Measurements from ENCODE around the gene FCGR2B.

Gene FCGR2B

GRCh38 chr1:161706482-161707347 lies 43.8 kb downstream of the FCGR2B start, which contains the start of gene FCRLA:
FCRLA (plus strand) TSS chr1:161707229; CDS start chr1:161707265, 36 bp downstream.
- peak; percentile 92 for DNase-seq

- no peak for DNase-seq
Measured at GRCh38 chr1:161707503-161707902, 44.6 kb downstream of the FCGR2B start.

GRCh38 chr1:161709373-161709772 lies 46.4 kb downstream of the FCGR2B start:
- no peak for DNase-seq

- DNase-seq = no peak
Measured at GRCh38 chr1:161710560-161710959, 47.6 kb downstream of the FCGR2B start.

GRCh38 chr1:161718559-161719324 lies 55.8 kb downstream of the FCGR2B start:
- no peak for DNase-seq

GRCh38 chr1:161719325-161719611 lies 56.3 kb downstream of the FCGR2B start:
- DNase-seq = no peak

- DNase-seq = no peak
Measured at GRCh38 chr1:161720422-161720821, 57.5 kb downstream of the FCGR2B start.

GRCh38 chr1:161720956-161721737 lies 58.2 kb downstream of the FCGR2B start, which contains the start of gene FCRLB:
FCRLB (plus strand) TSS chr1:161721544; CDS start chr1:161722673, 1,129 bp downstream.
- no peak for DNase-seq

GRCh38 chr1:161721738-161722343 lies 58.9 kb downstream of the FCGR2B start:
- peak; percentile 63 for DNase-seq

GRCh38 chr1:161722406-161722805 lies 59.5 kb downstream of the FCGR2B start:
- no peak for DNase-seq

- no peak for DNase-seq
Measured at GRCh38 chr1:161723459-161724141, 60.7 kb downstream of the FCGR2B start.

GRCh38 chr1:161725258-161725907 lies 62.4 kb downstream of the FCGR2B start:
- peak; percentile 26 for DNase-seq

GRCh38 chr1:161725908-161726472 lies 63.0 kb downstream of the FCGR2B start:
- peak; percentile 14 for DNase-seq

- peak; percentile 70 for DNase-seq
Measured at GRCh38 chr1:161726473-161727255, 63.7 kb downstream of the FCGR2B start.

GRCh38 chr1:161727256-161727924 lies 64.4 kb downstream of the FCGR2B start:
- DNase-seq = peak; percentile 16

Data from kidney glomerular epithelial cell (primary cell).